Measurements from ENCODE around the gene MAP2K4. TPM values are rescaled to one million over a fixed set of nuclear protein-coding genes. Genes with fewer than 3 reads are reported as not detected.

MAP2K4 gene
- total RNA-seq = 22.7 and 29.0 TPM in 2 replicates

GRCh38 chr17:12020642-12021622 lies at the start of gene MAP2K4:
MAP2K4 (plus strand) TSS chr17:12020877; CDS start chr17:12020887, 10 bp downstream.

GRCh38 chr17:11997147-11997971 lies 23.3 kb upstream of the MAP2K4 start, which contains the start of gene ZNF18:
ZNF18 (minus strand) TSS chr17:11997475; CDS start chr17:11992829, 4,646 bp downstream.

Other genes starting within 250 kb of the MAP2K4 start
- 6.8 and 7.6 TPM in 2 replicates for gene ZNF18, start 23.4 kb upstream of the MAP2K4 start, total RNA-seq